HepG2 (cell line): ENCODE data around the gene G6PD. TPM values are rescaled to one million over a fixed set of nuclear protein-coding genes. Genes with fewer than 3 reads are reported as not detected.

Source experiments
- ATAC-seq: fragments of 200-7000 bp; cut with Tn5 transposase; 3 replicates; pipeline ENCODE4 v1.9.1; 2020; ENCODE audit warnings: mild to moderate bottlenecking, moderate library complexity
- BruUV-seq: library from RNA; stranded (reverse); fragments of 400-500 nt; replicated peaks from 2 replicates; lab custom pipeline; 2021; lab: Mats Ljungman, UMichigan
- CTCF ChIA-PET: fragments of 300-600 bp; formaldehyde crosslinking; extraction: SDS; loops from one replicate; lab custom pipeline; 2021; ENCODE audit warnings: low total read pairs, inconsistent platforms, low intra/inter-chr PET ratio; lab: Yijun Ruan, JAX
- POLR2A ChIA-PET: fragments of 350-600 bp; sonication (Branson Sonifier 250); formaldehyde crosslinking; loops from one replicate; lab custom pipeline; 2020; ENCODE audit warnings: antibody characterized with exemption, inconsistent platforms; lab: Yijun Ruan, JAX
- DNase-seq: peaks from one replicate; pipeline ENCODE4 v3.0.0-alpha.2; 2015; ENCODE audit warnings: low spot score
- FAIRE-seq: peaks from 3 replicates; lab custom pipeline; 2011; peaks lifted over from hg19 to GRCh38; lab: Jason Lieb, UNC
- H2AFZ ChIP-seq: one replicate; pipeline ENCODE4 v1.6.1; 2011; ENCODE audit warnings: low read length, inconsistent platforms
- H3K27ac ChIP-seq: fragments of 300-600 bp; 3 replicates; pipeline ENCODE4 v1.8.0; 2011; ENCODE audit warnings: mixed run types, mild to moderate bottlenecking, mixed read lengths, low read length, inconsistent platforms; ENCODE audit not compliant: insufficient read depth; ENCODE audit errors: extremely low read length
- H3K27me3 ChIP-seq, 2 experiments: fragments of 200-600 bp in 1 of 2; 2 replicates in 1 of 2; 3 replicates in 1 of 2; pipeline versions ENCODE4 v1.6.0 to v1.8.0; 2011; ENCODE audit warnings: low read length in 2 of 2, mild to moderate bottlenecking in 2 of 2, moderate library complexity in 2 of 2, inconsistent platforms in 1 of 2; ENCODE audit not compliant: insufficient read depth in 2 of 2, control insufficient read depth in 1 of 2
- H3K36me3 ChIP-seq, 2 experiments: fragments of 200-600 bp in 1 of 2; replicated peaks in 1 of 2; 2 replicates in 1 of 2; 3 replicates in 1 of 2; pipeline versions ENCODE4 v1.5.1 to v1.8.0; 2011; ENCODE audit warnings: low read length in 2 of 2, inconsistent platforms in 1 of 2; ENCODE audit not compliant: insufficient read depth in 2 of 2, control insufficient read depth in 1 of 2
- H3K4me1 ChIP-seq: 2 replicates; pipeline ENCODE4 v1.5.1; 2012; ENCODE audit warnings: low read length, inconsistent platforms; ENCODE audit not compliant: insufficient read depth
- H3K4me2 ChIP-seq: 2 replicates; pipeline ENCODE4 v1.6.0; 2011; ENCODE audit warnings: low read depth, low read length, inconsistent platforms
- H3K4me3 ChIP-seq, 3 experiments: fragments of 200-600 bp in 1 of 3; sonication (generic), shearing (Covaris generic) in 1 of 3; replicated peaks in 1 of 3; 2 replicates each; pipeline ENCODE4 v1.5.1; 2011 to 2016; ENCODE audit warnings: low read length in 3 of 3, inconsistent platforms in 2 of 3, low read depth in 2 of 3, mild to moderate bottlenecking in 2 of 3, control low read depth in 1 of 3, mixed read lengths in 1 of 3; ENCODE audit not compliant: insufficient read depth in 1 of 3
- H3K79me2 ChIP-seq: one replicate; pipeline ENCODE4 v1.6.1; 2011; ENCODE audit warnings: low read length, inconsistent platforms; ENCODE audit not compliant: insufficient read depth
- H3K9ac ChIP-seq: 2 replicates; pipeline ENCODE4 v1.6.0; 2011; ENCODE audit warnings: mild to moderate bottlenecking, low read depth, low read length, inconsistent platforms; ENCODE audit not compliant: insufficient read depth
- H3K9me3 ChIP-seq: 2 replicates; pipeline ENCODE4 v1.5.1; 2012; ENCODE audit warnings: mild to moderate bottlenecking, low read length
- H4K20me1 ChIP-seq: 2 replicates; pipeline ENCODE4 v1.6.0; 2011; ENCODE audit warnings: inconsistent platforms, mild to moderate bottlenecking, low read length, moderate library complexity; ENCODE audit not compliant: insufficient read depth
- FOXP1 ChIP-seq, 2 experiments: fragments of 450-650 bp in 1 of 2; IDR thresholded peaks; 2 replicates each; pipeline ENCODE4 v1.6.1; 2017 to 2018; ENCODE audit warnings: antibody characterized with exemption in 1 of 2
- IKZF4 ChIP-seq: sonication (generic); formaldehyde crosslinking; IDR thresholded peaks from 2 replicates; pipeline ENCODE4 v1.5.1; 2020; ENCODE audit warnings: borderline replicate concordance, mild to moderate bottlenecking, low read depth, missing genetic modification reagents; ENCODE audit errors: not compliant biosample characterization
- NFIC ChIP-seq: IDR thresholded peaks from 2 replicates; pipeline ENCODE4 v1.6.1; 2012; ENCODE audit warnings: mild to moderate bottlenecking, low read length, inconsistent platforms
- NFKB2 ChIP-seq: sonication (generic); formaldehyde crosslinking; IDR thresholded peaks from 2 replicates; pipeline ENCODE4 v1.4.0; 2020; ENCODE audit warnings: missing genetic modification reagents, borderline replicate concordance
- NR1H2 ChIP-seq: sonication (generic); formaldehyde crosslinking; IDR thresholded peaks from 2 replicates; pipeline ENCODE4 v1.8.1; 2022; ENCODE audit warnings: low read depth, missing genetic modification reagents, borderline replicate concordance
- PAX8 ChIP-seq: sonication (generic); formaldehyde crosslinking; IDR thresholded peaks from 2 replicates; pipeline ENCODE4 v1.8.0; 2022; ENCODE audit warnings: mild to moderate bottlenecking, missing genetic modification reagents, borderline replicate concordance
- SMARCC2 ChIP-seq: fragments of 450-650 bp; IDR thresholded peaks from 2 replicates; pipeline ENCODE4 v1.6.1; 2017; ENCODE audit warnings: antibody characterized with exemption, mild to moderate bottlenecking
- SP1 ChIP-seq, 2 experiments: fragments of 450-650 bp in 1 of 2; sonication (generic) in 1 of 2; formaldehyde crosslinking in 1 of 2; IDR thresholded peaks; 2 replicates each; pipeline versions ENCODE4 v1.4.0 to v1.6.1; 2016 to 2020; ENCODE audit warnings: missing genetic modification reagents in 1 of 2
- SP2 ChIP-seq: sonication (generic); formaldehyde crosslinking; IDR thresholded peaks from 2 replicates; pipeline ENCODE4 v1.5.1; 2020; ENCODE audit warnings: mild to moderate bottlenecking, missing genetic modification reagents
- ZNF230 ChIP-seq: sonication (generic); formaldehyde crosslinking; IDR thresholded peaks from 2 replicates; pipeline ENCODE4 v1.4.0; 2020; ENCODE audit warnings: mild to moderate bottlenecking, missing genetic modification reagents
- ZNF3 ChIP-seq: IDR thresholded peaks from 2 replicates; pipeline ENCODE4 v1.7.0; 2017; ENCODE audit warnings: inconsistent platforms
- ZNF337 ChIP-seq: sonication (generic); formaldehyde crosslinking; IDR thresholded peaks from 2 replicates; pipeline ENCODE4 v1.5.1; 2020; ENCODE audit warnings: missing genetic modification reagents, low read depth, mild to moderate bottlenecking, borderline replicate concordance
- ZNF569 ChIP-seq: sonication (generic); formaldehyde crosslinking; IDR thresholded peaks from 2 replicates; pipeline ENCODE4 v1.5.0; 2020; ENCODE audit warnings: mild to moderate bottlenecking, missing genetic modification reagents, moderate library complexity, borderline replicate concordance
- ZNF777 ChIP-seq: sonication (generic); formaldehyde crosslinking; IDR thresholded peaks from 2 replicates; pipeline ENCODE4 v1.4.0; 2020; ENCODE audit warnings: missing genetic modification reagents
- WGBS: methylation state at CpG from one replicate; pipeline ENCODE4 v1.1.6; 2017; ENCODE audit warnings: low lambda C conversion rate; 5-methylcytosine and 5-hydroxymethylcytosine counted together
- in situ Hi-C: cut with HindIII; loops from 2 replicates; pipeline ENCODE4 v1.10.0; 2017; ENCODE audit warnings: low pct_unique_long_range_greater_than_20kb; ENCODE audit not compliant: extremely low pct_ligation_motif_present
- intact Hi-C: fragments of 100-400 bp; cut with micrococcal nuclease; formaldehyde crosslinking; loops from one replicate; pipeline ENCODE4 v1.10.0; 2022; ENCODE audit not compliant: unreplicated experiment
- polyA plus RNA-seq, 8 experiments: library from polyadenylated mRNA; depleted of rRNA in 3 of 8; stranded (reverse) in 7 of 8; unstranded in 1 of 8; fragments of >200 nt; fragmentation: Illumina TruSeq in 4 of 8; extraction: Trizol in 4 of 8; gene quantifications; 2 replicates each; pipeline versions ENCODE4 v1.2.1 to v1.2.3, GENCODE V29; 2011 to 2016; ENCODE audit warnings: low read depth in 4 of 8, missing spikeins in 1 of 8, mixed read lengths in 1 of 8; ENCODE audit not compliant: insufficient read depth in 1 of 8
- total RNA-seq, 5 experiments: library from RNA; depleted of rRNA; stranded (reverse); fragments of >200 nt; fragmentation: Illumina TruSeq; extraction: Trizol; gene quantifications; 2 replicates each; pipeline ENCODE4 v1.2.3, GENCODE V29; 2016; ENCODE audit warnings: low read depth in 1 of 5

G6PD gene
- total and polyA plus RNA-seq, 2 of the 13 experiments (the other 11 are each of a cell fraction or from before 2014, with no cell fraction given): 18.8 to 28.8 TPM

DNA sequence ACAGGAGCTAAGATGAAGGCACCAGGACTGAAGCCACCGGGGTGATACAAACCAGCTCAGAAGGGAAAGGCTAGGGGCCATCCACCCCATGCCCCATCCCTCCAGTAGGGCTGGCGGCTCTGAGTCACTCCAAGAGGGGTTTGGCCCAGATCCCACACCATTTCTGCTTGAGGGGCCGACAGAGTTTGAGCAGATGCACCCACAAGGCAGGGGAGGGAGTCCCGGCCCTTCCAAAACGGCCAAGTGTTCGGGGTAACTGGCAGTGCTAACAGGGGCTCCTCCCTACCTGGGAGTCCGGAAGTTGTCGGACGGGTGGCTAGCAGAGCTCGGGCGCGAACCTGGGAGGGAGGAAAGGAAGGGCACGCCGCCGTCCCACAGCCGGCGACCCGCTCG, 56.6 kb downstream of the G6PD start:
- BruUV-seq: no TSS peak
- no peak for FAIRE-seq
- Histone ChIP-seq H2AFZ (no peak overlapping the region), H3K36me3 (no peaks in the 10 kb centered on the region), H3K4me3 (peak overlapping the region; percentile 50 to 78 (median 68); a peak in 5 of 6 replicates), H3K9ac (peak overlapping the region; percentile 77), H3K79me2 (no peaks in the 10 kb centered on the region), H4K20me1 (no peaks in the 10 kb centered on the region), H3K4me2 (peak overlapping the region; percentile 76), H3K27me3 (no peaks in the 10 kb centered on the region), H3K27ac (peak overlapping the region; percentile 40), H3K4me1 (peaks cover 18% of the 10 kb centered on the region), H3K9me3 (no peaks in the 10 kb centered on the region)
- ChIA-PET CTCF (no interaction called here), POLR2A (interaction anchor here (0.6 to 3.0 kb wide), 26 partner anchors 8 to 121 kb away, joined by 3 to 31 read pairs (median 4); partner anchors contain the start of genes ATP6AP1, DNASE1L1, EMD and FAM3A)
- in situ Hi-C loops (no loop called here), intact Hi-C loops (no loop called here)
- TF ChIP-seq ZNF3 (no peak), IKZF4 (CRISPR knock-in tag) (no peak), ZNF777 (CRISPR knock-in tag) (no peak), SP1 (IDR thresholded peaks at IDR 0.05) (no peak), SP1 (CRISPR knock-in tag; IDR thresholded peaks at IDR 0.05) (no peak), SMARCC2 (no peak), ZNF569 (CRISPR knock-in tag) (no peak), NFIC (no peak), FOXP1 (IDR thresholded peaks at IDR 0.05) (no peak), FOXP1 (CRISPR knock-in tag; IDR thresholded peaks at IDR 0.05) (no peak), PAX8 (CRISPR knock-in tag) (no peak), ZNF230 (no peak), ZNF337 (CRISPR knock-in tag) (no peak), NFKB2 (CRISPR knock-in tag) (no peak), SP2 (CRISPR knock-in tag) (no peak), NR1H2 (CRISPR knock-in tag) (no peak)
- no peak for DNase-seq
- peak; percentile 7 for ATAC-seq
- WGBS: no CpG with 5 or more reads among the region's 19 CpGs
